Measurements from ENCODE around the gene FAM83C.
"Not testable (repeated sequence)": the region's sequence is repeated elsewhere in the genome, so short reads cannot be mapped to it uniquely, and the experiment has no call there.

FAM83C gene

GRCh38 chr20:35270021-35270902 is 22.0 kb downstream of the FAM83C start:
- FAIRE-seq, result no peak
- no peak for DNase-seq (ENCODE audit: insufficient read length, low spot score)

DNA sequence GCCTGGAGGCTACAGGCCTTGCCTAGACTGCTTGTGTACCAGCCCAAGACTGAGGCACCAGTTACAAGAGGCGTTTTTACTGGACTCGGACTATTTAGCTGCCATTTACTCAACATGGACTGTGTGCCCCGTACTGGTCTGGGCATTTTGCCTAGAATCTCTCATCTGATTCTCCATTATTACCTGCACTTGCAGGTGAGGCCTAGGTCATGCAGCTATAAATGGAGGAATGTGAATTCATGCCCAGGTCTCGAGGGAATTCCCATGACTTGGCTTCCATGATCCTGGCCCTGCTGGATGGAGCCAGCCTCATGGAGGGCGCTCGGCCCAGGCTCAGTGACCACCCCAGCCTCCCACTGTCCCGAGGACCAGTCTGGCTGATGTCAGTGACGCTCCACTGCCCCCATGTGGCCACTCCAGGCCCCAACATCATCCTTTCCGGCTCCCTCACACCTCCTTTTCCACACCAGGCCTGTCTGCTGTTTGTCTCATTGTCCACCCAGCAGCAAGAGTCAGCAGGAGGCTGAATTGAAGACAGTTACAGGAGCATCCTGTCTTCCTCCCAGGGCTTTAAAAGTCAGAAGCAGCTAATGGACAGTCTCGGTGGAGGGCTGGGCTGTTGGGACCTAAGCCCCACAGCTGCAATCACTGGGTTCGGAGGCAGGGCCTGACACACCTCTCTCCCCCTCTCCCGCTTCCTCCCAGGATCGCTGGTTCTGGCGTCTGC is 23.0 kb downstream of the FAM83C start:
- peak; percentile 11 for FAIRE-seq
- DNase-seq (ENCODE audit: insufficient read length, low spot score), result peak; percentile 68

DNA sequence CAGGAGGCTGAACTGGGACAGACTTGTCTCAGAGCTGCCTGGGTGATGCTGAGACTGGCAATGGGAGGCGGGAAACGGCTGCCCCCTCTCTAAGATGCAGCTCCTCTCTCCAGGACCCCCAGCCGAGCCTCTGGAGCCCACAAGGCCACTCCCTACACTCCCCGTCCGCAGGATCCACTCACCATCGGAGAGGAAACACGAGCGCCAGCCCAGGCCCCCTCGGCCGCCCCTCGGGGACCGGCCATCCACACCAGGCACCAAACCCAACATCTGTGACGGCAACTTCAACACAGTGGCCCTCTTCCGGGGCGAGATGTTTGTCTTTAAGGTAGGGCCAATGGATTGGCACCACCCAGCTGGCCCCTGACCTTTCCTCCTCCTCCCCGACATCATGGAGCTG is 25.1 kb downstream of the FAM83C start:
- no peak for FAIRE-seq

GRCh38 chr20:35264755-35265154 is 27.5 kb downstream of the FAM83C start:
- FAIRE-seq (no peak), DNase-seq (ENCODE audit: insufficient read length, low spot score) (no peak)

More for the DNA sequence above, 25.1 kb downstream of the FAM83C start:
- no peak for DNase-seq (ENCODE audit: insufficient read length, low spot score)

DNA sequence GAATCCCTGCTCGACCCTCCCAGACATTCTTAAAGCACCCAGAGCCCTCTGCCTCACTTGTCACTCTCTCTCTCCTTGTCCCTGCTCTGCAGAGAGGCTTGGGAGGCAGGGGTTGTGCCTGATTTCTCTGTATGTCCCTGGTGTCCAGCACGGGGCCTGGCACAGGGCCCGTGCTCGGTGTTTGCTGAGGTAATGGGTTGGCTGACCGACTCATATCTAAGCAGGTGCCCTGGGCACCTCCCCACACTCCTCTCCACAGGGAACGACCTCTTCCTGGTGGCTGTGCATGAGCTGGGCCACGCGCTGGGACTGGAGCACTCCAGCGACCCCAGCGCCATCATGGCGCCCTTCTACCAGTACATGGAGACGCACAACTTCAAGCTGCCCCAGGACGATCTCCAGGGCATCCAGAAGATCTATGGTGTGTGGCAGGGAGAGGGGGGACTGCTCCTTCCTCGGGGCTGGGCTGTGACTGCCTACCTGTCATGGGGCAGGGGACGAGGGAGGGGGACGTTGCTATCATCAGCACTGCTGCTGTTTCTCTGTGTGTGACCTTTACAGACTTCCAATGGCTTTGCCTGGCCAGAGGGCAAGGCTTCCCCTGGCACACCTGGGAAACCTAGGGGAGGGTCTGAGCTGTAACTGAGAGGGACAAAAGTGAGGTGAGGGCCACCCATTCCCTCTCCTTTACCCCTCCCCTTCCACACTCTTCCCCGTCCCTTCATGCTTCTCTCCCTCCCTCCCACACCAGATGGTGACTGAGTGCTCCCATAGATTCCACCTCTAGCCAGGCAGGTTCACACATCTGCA is 28.5 kb downstream of the FAM83C start:
- no peak for FAIRE-seq
- DNase-seq (ENCODE audit: insufficient read length, low spot score), result no peak

GRCh38 chr20:35262731-35263531 is 29.3 kb downstream of the FAM83C start:
- FAIRE-seq, result not testable (repeated sequence)

DNA sequence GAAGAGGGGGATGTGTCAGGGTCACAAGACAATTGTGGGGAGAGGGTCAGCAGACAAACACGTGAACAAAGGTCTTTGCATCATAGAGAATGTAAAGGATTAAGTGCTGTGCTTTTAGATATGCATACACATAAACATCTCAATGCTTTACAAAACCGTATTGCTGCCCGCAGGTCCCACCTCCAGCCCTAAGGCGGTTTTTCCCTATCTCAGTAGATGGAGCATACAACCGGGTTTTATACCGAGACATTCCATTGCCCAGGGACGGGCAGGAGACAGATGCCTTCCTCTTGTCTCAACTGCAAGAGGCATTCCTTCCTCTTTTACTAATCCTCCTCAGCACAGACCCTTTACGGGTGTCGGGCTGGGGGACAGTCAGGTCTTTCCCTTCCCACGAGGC is 29.9 kb downstream of the FAM83C start:
- not testable (repeated sequence) for DNase-seq (ENCODE audit: insufficient read length, low spot score); FAIRE-seq

More at GRCh38 chr20:35262731-35263531, 29.3 kb downstream of the FAM83C start:
- not testable (repeated sequence) for DNase-seq (ENCODE audit: insufficient read length, low spot score)

- DNase-seq (ENCODE audit: insufficient read length, low spot score) (no peak), FAIRE-seq (no peak)
Measured at GRCh38 chr20:35260426-35260825, 31.8 kb downstream of the FAM83C start.

GRCh38 chr20:35257175-35257909 is 34.9 kb downstream of the FAM83C start:
- DNase-seq (ENCODE audit: insufficient read length, low spot score) (no peak), FAIRE-seq (no peak)

- no peak for FAIRE-seq
- no peak for DNase-seq (ENCODE audit: insufficient read length, low spot score)
Measured at GRCh38 chr20:35254448-35254999, 37.7 kb downstream of the FAM83C start.

DNA sequence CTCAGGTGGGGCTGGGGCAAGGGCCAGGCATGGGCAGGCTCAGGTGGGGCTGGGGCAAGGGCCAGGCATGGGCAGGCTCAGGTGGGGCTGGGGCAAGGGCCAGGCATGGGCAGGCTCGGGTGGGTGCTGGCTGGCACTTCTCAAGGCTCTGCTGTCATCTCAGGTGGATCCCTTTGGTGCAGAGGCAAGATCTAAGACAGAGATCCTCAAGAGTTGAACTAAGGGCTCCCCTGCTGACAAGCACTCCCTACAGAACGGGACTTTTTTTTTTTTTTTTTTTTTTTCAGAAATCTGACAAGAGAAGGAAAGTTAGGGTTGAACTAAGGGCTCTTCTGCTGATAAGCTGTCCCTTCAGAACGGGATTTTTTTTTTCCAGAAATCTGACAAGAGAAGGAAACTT is 39.2 kb downstream of the FAM83C start:
- DNase-seq (ENCODE audit: insufficient read length, low spot score) (no peak), FAIRE-seq (no peak)

DNA sequence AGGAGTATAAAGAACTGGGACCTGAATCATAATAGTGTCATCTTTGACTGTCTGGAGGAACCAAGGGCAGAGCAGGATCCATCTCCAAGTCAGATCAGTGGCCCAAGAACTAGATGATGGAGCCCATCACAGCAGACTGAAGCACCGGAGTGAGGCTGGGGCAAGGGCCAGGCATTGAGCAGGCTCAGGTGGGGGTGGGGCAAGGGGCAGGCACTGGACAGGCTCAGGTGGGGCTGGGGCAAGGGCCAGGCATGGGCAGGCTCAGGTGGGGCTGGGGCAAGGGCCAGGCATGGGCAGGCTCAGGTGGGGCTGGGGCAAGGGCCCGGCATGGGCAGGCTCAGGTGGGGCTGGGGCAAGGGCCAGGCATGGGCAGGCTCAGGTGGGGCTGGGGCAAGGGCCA is 39.6 kb downstream of the FAM83C start:
- FAIRE-seq; DNase-seq (ENCODE audit: insufficient read length, low spot score): not testable (repeated sequence)

- DNase-seq (ENCODE audit: insufficient read length, low spot score) (no peak), FAIRE-seq (peak; percentile 21)
Measured at GRCh38 chr20:35252037-35252461, 40.2 kb downstream of the FAM83C start.

DNA sequence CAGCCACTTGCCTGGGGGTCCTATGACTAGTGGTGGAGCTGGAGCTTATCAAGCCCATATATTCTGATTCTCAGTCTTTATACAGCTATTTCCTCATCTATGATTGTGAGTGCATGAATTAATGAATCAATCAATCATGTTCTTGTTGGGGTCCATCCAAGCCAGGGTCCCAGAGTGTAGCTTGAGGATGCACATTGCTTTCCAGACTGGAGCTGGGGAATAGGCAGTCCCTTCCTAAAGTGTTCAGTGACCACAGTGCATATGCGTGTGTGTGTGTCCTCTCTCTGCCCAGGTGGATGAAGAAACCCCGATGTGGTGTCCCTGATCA is 40.6 kb downstream of the FAM83C start:
- no peak for FAIRE-seq
- no peak for DNase-seq (ENCODE audit: insufficient read length, low spot score)

- no peak for DNase-seq (ENCODE audit: insufficient read length, low spot score)
- no peak for FAIRE-seq
Measured at GRCh38 chr20:35248641-35249475, 43.4 kb downstream of the FAM83C start.

GRCh38 chr20:35246723-35247122 is 45.5 kb downstream of the FAM83C start:
- FAIRE-seq, result no peak
- DNase-seq (ENCODE audit: insufficient read length, low spot score), result no peak

DNA sequence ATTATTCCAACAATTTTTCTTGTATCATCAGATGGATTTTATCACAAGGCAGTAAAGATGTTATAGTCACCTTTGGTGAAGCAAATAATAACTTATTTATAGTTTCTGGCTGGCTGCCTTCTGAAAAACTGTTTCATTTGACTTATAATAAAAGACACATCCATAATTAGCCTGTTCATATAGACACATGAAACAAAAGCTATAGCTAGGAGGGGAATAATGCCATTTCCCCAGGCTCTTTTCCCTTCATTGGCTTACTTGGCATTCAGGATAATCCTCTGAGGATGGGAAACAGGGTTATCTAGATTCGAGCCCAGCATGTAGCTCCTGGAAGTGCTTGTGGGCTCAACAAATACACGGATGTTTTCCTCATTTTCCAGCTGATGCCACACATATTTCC is 48.2 kb downstream of the FAM83C start:
- FAIRE-seq (no peak), DNase-seq (ENCODE audit: insufficient read length, low spot score) (no peak)

GRCh38 chr20:35243317-35243716 is 48.9 kb downstream of the FAM83C start:
- FAIRE-seq (no peak), DNase-seq (ENCODE audit: insufficient read length, low spot score) (no peak)
